ENCODE results near the gene WIF1. TPM values are rescaled to one million over a fixed set of nuclear protein-coding genes. Genes with fewer than 3 reads are reported as not detected.

WIF1 gene
- total and polyA plus RNA-seq, 2 of the 8 experiments (the other 6 are each of a cell fraction or from before 2014, with no cell fraction given): 1.8 to 9.1 TPM

- TF ChIP-seq, protein P1, sequence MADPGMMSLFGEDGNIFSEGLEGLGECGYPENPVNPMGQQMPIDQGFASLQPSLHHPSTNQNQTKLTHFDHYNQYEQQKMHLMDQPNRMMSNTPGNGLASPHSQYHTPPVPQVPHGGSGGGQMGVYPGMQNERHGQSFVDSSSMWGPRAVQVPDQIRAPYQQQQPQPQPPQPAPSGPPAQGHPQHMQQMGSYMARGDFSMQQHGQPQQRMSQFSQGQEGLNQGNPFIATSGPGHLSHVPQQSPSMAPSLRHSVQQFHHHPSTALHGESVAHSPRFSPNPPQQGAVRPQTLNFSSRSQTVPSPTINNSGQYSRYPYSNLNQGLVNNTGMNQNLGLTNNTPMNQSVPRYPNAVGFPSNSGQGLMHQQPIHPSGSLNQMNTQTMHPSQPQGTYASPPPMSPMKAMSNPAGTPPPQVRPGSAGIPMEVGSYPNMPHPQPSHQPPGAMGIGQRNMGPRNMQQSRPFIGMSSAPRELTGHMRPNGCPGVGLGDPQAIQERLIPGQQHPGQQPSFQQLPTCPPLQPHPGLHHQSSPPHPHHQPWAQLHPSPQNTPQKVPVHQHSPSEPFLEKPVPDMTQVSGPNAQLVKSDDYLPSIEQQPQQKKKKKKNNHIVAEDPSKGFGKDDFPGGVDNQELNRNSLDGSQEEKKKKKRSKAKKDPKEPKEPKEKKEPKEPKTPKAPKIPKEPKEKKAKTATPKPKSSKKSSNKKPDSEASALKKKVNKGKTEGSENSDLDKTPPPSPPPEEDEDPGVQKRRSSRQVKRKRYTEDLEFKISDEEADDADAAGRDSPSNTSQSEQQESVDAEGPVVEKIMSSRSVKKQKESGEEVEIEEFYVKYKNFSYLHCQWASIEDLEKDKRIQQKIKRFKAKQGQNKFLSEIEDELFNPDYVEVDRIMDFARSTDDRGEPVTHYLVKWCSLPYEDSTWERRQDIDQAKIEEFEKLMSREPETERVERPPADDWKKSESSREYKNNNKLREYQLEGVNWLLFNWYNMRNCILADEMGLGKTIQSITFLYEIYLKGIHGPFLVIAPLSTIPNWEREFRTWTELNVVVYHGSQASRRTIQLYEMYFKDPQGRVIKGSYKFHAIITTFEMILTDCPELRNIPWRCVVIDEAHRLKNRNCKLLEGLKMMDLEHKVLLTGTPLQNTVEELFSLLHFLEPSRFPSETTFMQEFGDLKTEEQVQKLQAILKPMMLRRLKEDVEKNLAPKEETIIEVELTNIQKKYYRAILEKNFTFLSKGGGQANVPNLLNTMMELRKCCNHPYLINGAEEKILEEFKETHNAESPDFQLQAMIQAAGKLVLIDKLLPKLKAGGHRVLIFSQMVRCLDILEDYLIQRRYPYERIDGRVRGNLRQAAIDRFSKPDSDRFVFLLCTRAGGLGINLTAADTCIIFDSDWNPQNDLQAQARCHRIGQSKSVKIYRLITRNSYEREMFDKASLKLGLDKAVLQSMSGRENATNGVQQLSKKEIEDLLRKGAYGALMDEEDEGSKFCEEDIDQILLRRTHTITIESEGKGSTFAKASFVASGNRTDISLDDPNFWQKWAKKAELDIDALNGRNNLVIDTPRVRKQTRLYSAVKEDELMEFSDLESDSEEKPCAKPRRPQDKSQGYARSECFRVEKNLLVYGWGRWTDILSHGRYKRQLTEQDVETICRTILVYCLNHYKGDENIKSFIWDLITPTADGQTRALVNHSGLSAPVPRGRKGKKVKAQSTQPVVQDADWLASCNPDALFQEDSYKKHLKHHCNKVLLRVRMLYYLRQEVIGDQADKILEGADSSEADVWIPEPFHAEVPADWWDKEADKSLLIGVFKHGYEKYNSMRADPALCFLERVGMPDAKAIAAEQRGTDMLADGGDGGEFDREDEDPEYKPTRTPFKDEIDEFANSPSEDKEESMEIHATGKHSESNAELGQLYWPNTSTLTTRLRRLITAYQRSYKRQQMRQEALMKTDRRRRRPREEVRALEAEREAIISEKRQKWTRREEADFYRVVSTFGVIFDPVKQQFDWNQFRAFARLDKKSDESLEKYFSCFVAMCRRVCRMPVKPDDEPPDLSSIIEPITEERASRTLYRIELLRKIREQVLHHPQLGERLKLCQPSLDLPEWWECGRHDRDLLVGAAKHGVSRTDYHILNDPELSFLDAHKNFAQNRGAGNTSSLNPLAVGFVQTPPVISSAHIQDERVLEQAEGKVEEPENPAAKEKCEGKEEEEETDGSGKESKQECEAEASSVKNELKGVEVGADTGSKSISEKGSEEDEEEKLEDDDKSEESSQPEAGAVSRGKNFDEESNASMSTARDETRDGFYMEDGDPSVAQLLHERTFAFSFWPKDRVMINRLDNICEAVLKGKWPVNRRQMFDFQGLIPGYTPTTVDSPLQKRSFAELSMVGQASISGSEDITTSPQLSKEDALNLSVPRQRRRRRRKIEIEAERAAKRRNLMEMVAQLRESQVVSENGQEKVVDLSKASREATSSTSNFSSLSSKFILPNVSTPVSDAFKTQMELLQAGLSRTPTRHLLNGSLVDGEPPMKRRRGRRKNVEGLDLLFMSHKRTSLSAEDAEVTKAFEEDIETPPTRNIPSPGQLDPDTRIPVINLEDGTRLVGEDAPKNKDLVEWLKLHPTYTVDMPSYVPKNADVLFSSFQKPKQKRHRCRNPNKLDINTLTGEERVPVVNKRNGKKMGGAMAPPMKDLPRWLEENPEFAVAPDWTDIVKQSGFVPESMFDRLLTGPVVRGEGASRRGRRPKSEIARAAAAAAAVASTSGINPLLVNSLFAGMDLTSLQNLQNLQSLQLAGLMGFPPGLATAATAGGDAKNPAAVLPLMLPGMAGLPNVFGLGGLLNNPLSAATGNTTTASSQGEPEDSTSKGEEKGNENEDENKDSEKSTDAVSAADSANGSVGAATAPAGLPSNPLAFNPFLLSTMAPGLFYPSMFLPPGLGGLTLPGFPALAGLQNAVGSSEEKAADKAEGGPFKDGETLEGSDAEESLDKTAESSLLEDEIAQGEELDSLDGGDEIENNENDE (IDR thresholded peaks at IDR 0.05; ENCODE audit: insufficient replicate concordance, low read length): no peak
- TF ChIP-seq TCF12 (IDR thresholded peaks at IDR 0.05; ENCODE audit: low read depth, low read length): no peak
- TF ChIP-seq HDAC6 (IDR thresholded peaks at IDR 0.05; ENCODE audit: low read depth, low read length): no peak
Observed at GRCh38 chr12:65113621-65114035, 7.5 kb downstream of the WIF1 start (continued).

Data from H1 (cell line).